HG02798 (cell line): ENCODE measurements around the gene MT1F.
"Not testable (repeated sequence)": the region's sequence is repeated elsewhere in the genome, so short reads cannot be mapped to it uniquely, and the experiment has no call there.

Experiments
- ATAC-seq: cut with Tn5 transposase; IDR thresholded peaks from one replicate; pipeline ENCODE4 v1.9.1; 2021; ENCODE audit warnings: mild to moderate bottlenecking; ENCODE audit not compliant: unreplicated experiment, poor library complexity

MT1F gene

DNA sequence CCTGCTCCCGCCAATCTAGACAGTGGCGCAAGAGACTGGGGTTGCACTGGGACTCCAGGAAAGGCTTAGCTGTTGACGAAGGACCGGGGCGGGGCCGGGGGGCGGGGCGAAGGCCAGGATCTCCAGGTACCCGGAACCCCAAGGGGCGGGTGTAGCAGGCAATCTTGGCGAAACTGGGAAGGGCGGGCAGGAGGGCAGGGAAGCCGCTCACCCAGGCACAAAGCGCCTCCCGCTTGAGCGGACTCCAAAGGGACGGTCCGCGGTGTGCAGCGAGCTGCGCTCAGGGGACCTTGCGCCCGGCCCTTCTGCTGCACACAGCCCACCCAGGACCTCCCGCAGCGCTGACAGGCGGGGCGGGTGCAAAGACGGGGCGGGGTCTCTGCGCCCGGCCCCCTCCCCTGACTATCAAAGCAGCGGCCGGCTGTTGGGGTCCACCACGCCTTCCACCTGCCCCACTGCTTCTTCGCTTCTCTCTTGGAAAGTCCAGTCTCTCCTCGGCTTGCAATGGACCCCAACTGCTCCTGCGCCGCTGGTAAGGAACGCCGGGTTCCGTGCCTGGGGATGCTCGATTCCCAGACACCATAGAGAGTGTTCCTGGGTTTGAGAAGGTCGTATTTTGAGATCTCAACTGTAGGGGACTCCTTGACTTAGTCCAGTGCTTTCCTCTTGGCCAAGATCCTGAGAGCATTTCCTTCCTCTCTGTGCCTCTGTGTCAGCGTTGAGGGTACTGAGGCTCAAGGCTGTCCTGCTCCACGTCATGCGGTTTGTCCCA is at the start of gene MT1F:
MT1F (plus strand) TSS at position 405 of the 772 bp plus-strand sequence; CDS start at position 505, 100 bp downstream.
- peak; percentile 38 for ATAC-seq

DNA sequence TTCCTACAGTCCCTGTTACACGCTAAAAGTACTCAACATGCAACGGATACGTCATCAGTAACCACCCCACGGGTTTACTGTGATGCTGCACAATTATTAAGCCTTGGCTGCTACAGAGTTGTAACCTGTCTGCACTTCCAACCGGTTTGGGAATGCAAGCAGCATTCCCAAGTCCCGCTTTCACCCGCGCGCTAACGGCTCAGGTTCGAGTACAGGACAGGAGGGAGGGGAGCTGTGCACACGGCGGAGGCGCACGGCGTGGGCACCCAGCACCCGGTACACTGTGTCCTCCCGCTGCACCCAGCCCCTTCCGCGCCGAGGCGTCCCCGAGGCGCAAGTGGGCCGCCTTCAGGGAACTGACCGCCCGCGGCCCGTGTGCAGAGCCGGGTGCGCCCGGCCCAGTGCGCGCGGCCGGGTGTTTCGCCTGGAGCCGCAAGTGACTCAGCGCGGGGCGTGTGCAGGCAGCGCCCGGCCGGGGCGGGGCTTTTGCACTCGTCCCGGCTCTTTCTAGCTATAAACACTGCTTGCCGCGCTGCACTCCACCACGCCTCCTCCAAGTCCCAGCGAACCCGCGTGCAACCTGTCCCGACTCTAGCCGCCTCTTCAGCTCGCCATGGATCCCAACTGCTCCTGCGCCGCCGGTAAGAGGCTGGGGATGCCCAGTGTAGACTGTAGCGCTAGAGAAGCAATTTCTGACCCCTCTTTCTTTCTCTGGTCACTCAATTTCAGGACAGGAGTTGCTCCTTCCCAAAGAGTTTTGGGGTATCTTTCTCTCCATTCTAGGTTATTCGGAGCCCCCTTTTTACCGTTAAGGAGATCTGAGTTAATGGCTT is 49.5 kb upstream of the MT1F start, which contains the start of gene MT2A:
MT2A (plus strand) TSS at position 542 of the 833 bp plus-strand sequence; CDS start at position 614, 72 bp downstream.
- peak; percentile 91 for ATAC-seq

DNA sequence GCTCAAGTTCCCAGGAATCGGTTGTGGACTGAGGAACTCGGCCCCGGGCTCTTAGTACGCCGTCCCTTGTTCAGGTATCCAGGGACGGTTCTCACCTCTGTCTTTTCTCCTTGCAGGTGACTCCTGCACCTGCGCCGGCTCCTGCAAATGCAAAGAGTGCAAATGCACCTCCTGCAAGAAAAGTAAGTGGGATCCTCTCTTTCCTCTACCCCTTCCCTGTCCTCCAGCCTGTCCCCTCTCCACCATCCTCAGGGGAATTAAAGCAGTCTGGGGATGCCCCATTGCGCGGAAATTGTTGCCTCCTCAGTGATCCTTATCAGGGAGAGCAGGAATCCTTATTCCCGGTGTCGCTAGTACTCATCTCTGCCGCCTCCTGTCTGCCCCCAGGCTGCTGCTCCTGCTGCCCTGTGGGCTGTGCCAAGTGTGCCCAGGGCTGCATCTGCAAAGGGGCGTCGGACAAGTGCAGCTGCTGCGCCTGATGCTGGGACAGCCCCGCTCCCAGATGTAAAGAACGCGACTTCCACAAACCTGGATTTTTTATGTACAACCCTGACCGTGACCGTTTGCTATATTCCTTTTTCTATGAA is 48.8 kb upstream of the MT1F start:
- no peak for ATAC-seq

DNA sequence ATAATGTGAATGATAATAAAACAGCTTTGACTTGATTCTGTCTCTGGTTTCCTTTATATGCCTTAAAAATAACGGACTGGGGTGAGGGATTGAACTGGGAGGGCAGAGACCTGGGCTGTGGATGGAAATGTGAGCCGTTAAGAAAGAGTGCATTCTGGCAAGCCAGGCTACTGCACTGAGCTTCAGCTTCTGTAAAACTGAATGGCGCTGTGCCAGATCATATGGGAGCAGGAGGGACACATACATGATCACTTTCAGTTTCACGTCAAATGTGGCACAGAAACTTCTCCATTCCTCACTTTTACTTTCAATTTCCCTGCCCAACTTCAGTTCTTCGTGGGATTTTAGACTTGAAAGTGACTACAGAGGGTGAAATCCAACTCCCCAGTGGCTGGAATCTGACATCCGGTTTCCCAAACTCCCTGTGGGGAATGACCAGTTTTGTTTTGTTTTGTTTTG is 48.3 kb upstream of the MT1F start:
- ATAC-seq, result peak; percentile 27

DNA sequence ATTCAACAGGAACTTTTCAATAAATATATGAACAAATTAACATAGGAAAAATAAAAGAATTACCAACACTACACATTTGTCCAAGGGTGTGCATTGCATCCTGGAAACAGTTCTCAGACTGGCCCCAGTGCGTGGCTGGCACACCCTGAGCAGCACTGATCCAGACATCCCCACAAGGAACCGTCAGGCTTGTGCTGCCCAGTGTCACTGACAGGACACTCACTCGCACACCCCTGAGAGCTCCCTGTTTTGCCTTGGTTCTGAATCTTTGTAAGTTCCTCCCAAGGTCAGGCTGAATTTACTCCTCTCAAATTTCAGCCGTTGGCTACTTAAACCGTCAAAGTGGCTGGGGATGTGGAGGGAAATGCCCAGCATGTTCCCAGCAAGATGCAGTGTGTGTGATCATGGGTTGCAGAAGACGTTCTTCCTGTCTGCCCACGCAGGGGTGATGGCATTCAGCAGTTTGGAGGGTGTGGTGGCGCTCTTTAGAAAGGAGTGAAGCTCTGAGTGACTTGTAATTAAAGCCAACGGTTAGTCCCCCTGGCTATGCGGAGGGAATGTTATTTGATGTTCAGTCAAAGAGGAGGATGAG is 47.6 kb upstream of the MT1F start:
- peak; percentile 25 for ATAC-seq

DNA sequence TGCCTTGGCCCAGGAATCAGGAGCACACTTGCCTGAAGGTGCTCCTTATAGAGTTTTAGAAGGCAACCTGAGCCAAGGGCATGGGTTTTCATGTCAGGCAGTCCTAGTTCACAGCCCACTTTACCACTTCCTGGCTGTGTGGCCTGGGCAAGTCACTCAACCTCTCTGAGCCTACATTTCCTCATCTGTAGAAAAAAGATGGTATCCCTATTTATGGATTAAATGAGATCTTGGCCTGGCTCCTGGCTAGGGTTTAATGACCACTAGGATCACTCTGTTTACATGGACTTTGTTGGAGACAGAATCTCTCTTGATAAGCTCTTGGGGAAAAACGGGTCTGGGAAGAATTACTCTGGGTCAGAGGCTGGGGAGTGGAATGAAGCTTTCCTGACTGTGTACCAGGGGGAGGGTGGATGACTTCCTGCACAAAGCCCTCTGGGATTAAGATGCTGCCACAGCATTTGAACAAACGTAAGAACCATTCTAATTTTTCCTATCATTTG is 47.1 kb upstream of the MT1F start:
- ATAC-seq, result no peak

DNA sequence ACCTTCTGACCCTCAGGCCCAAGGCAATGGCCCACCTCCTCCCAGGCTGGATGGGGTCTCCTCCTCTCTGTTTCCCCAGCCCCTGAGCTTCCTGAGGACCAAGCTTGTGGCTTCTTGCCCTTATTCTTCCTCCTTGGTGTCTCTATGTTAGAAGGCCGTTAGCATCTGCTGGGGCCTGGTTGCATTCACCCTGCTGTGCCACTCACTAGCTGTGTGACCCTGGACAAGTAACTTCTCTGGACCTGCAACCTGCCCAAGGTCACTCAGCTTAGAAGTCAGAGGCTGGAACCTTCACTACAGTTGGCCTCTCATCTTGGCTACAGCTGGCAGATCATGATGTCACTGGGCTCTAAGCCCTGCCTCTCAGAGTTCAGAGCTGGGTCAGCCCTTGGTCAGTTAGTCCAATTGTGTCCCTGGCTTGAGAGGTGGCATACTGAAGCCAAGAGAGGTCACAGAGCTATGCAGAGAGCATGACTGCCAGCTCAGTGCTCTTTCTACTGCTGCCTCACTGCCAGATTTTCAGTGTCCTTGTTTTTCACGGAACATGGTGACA is 46.4 kb upstream of the MT1F start:
- ATAC-seq, result no peak

DNA sequence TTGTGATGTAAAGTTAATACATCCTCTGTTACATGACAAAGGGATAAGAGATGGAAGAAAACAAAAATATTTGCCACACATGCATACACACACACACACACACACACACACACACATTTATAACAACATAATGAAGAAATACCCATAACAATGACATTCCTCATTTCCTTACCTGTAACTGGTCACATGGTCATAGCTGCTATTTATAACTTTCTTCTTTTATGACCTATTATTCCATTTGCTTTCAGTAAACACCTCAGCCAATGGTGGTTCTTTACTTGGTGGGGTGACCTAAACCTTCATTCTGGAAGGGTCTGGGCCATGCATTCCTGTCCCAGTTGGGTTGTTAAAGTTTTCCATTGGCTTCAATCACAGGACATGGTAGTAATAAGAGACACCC is 44.1 kb upstream of the MT1F start:
- ATAC-seq, result no peak

DNA sequence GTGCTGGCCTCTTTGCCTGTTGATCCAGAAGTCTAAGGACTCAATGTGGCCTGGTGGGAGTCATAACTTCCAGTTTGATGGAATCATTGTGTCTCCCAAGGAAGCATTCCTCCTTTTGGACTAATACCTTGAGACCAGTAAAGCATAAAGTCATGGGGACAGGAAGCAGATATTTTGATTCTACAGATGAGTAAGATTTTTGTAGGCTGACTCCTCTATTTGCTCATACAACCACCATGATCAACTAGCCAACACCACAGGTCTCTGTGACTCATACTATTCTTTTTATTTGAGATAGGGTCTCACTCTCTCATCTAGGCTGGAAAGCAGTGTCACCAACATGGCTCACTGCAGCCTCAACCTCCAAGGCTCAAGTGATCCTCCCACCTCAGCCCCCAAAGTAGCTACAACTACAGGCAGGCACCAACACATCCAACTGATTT is 43.2 kb upstream of the MT1F start:
- ATAC-seq, result no peak

DNA sequence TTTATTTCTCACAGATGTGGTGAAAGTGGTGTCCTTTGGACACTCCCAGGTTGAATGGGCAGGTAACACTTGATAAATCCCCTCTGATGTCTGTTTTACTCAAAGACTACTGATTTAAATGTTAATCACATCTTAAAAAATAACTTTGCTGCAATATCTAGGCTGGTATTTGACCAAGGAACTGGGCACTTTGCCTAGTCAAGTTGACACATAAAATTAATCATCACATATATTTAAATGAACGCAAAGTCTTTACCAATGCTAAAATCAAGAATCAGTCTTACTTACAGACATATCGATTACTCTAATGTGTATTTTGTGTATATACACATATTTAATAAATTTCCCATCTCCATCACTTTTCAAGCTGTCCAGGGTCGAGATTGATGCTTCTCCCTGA is 42.4 kb upstream of the MT1F start:
- no peak for ATAC-seq

DNA sequence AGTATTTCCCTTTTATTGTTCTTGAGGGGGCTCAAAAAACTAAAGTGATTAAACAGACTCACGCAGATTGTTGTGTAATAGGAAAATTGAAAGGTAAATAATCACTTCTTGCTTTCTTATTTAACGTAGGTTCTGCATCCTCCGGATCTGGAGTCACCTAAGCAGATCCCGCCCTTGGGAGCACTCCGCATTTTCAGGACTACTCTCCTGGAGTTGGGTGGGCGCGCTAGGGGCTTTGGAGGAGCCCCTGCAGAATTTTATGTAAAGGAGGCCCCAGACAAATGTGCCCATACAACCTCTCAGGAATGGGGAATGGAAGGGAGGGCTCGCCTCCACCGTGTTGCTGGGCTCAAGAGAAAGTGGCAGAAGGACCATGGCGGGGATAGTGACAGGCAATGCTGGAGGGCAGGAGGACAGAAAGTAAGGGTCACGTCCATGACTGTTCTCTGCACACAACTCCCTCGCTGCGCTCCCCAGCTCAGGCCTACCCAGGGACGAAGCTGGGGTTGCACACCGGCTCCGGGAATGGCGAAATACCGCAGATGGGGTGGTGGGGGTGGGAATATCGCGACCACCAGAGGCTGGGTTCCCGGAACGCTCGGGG is 41.0 kb upstream of the MT1F start:
- no peak for ATAC-seq

DNA sequence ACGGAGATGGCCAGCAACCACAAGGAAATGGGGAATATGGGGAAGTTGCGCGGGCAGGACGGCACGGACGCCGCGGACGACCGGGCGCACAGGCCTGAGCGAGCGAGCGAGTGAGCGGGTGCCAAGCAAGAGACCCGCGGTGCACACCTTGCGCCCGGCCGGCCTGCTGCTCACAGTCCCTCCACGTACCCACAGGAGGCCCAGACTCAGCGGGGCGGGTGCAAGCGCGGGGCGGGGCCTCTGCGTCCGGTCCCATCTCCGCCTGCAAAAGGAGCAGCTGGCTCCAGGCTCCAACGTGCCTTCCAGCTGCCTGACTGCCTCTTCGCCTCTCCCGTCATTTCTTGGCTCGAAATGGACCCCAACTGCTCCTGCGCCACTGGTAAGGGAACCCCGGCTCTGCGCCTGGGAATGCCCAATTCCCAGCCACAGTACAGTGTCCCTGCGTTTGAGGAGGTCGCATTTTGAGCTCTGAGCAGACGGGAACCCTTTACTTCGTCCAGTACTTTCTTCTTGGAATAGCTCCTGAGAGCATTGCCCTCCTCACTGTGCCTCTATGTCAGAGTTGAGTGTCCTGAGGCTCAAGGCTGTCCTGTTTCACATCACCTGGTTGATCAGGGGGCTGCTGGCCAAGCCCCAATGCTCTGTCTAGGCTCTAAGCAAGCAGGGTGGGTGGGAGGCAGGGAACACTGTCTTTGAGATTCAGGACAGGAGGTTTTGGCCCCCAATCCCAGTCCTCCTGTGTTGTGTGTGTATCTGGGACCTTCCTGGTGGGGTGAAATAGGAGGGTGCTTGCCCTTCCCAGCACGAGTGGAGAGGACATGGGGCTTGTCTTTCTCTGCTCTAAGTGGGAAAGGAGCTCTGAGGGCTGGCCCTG is 40.3 kb upstream of the MT1F start:
- ATAC-seq, result no peak

DNA sequence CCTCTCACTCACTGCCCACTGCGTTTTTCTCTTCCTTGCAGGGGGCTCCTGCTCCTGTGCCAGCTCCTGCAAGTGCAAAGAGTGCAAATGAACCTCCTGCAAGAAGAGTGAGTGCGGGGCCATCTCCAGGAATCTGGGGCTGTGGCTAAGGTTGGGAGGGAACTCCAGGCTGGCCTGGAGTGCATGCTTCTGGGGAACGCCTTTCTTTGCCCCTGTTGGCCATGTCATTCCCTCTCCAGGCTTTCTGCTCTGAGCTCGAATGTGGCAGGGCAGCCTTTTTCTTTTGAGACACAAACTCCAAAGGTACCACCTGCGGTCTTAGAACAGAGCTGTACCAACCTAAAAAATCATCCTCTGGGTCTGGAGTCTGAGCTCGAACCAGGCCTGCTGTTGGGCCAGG is 39.6 kb upstream of the MT1F start:
- ATAC-seq, result no peak

DNA sequence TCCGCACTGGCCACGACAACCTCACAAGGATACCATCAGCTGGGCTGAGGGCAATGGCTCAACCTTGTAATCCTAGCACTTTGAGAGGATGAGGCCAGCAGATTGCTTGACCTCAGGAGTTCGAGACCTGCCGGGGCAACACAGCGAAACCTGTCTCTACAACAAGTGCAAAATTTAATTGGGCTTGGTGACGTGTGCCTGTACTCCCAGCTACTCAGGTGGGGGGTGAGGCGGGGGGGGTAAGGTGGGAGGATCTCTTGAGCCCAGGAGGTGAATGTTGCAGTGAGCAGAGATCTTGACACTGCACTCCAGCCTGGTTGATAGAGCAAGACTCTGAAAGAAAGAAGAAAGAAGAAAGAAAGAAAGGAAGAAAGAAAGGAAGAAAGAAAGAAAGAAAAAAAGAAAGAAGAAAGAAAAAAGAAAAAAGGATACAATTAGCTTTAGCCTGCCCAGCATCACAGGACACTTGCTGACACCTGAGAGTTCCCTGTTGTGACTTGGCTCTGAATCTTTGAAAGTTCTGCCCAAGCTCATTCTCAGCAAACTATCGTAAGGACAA is 37.3 kb upstream of the MT1F start:
- no peak for ATAC-seq

DNA sequence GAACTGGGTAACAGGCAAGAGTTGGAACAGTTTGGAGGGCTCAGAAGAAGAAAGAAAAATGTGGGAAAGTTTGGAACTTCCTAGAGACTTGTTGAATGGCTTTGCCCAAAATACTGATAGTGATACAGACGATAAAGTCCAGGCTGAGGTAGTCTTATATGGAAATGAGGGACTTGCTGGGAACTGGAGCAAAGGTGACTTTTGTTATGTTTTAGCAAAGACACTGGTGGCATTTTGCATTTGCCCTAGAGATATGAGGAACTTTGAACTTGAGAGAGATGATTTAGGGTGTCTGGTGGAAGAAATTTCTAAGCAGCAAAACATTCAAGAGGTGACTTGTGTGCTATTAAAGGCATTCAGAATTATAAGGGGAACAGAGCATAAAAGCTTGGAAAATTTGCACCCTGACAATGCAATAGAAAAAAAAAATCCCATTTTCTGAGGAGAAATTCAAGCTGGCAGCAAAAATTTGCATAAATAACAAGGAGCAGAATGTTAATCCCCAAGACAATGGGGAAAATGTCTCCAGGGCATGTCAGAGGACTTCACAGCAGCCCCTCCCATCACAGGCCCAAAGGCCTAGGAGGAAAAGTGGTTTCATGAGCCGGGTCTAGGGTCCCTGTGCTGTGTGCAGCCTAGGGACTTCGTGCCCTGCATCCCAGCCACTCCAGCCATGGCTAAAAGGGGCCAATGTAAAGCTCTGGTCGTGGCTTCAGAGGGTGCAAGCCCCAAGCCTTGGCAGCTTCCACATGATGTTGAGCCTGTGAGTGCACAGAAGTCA is 35.9 kb upstream of the MT1F start:
- not testable (repeated sequence) for ATAC-seq

DNA sequence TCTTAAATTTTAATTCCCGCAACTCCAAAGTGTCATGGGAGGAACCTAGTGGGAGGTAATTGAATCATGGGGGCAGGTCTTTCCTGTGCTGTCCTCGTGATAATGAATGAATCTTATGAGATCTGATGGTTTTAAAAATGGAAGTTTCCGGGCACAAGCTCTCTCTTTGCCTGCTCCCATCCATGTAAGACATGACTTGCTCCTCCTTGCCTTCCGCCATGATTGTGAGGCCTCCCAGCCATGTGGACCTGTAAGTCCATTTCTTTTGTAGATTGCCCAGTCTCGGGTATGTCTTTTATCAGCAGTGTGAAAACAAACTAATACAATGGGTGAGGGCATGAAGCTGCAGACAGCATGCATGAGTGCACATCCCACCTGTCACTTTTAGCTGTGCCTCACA is 34.6 kb upstream of the MT1F start:
- not testable (repeated sequence) for ATAC-seq

DNA sequence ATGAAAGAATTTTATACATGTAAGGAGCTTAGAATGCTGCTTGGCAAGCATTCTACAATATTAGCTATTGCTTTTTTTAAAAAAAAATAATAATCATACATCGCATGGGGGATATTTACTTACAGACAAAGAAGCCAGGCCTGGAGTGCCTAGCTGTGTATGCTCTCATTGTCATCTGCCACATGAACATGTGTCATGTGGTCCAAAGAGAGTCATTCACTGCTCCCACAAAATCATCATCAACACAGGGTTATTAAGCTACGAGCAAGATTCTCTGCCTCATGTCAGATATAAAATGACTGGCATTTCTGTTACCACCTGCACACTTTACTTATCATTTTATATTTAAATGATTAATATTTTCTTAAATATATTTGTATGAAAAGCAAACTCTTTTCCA is 34.1 kb upstream of the MT1F start:
- no peak for ATAC-seq
